K562 (cell line): Measurements from ENCODE around the gene KCNK2. TPM values are rescaled to one million over a fixed set of nuclear protein-coding genes. Genes with fewer than 3 reads are reported as not detected.

Experiments used
- ATAC-seq: fragments of 200-7000 bp; cut with Tn5 transposase; 3 replicates; pipeline ENCODE4 v1.9.1; 2020; ENCODE audit warnings: moderate library complexity
- BruUV-seq: library from RNA; stranded (reverse); fragments of 400-500 nt; replicated peaks from 2 replicates; lab custom pipeline; 2021; lab: Mats Ljungman, UMichigan
- CTCF ChIA-PET: fragments of 300-600 bp; formaldehyde crosslinking; extraction: SDS; loops from one replicate; lab custom pipeline; 2021; ENCODE audit warnings: low intra/inter-chr PET ratio; lab: Yijun Ruan, JAX
- POLR2A ChIA-PET: fragments of 300-600, 350-650 bp; sonication (Branson Sonifier 250); formaldehyde crosslinking; extraction: SDS; loops from one replicate; lab custom pipeline; 2021; ENCODE audit warnings: antibody characterized with exemption, inconsistent platforms; lab: Yijun Ruan, JAX
- DNase-seq, 4 experiments: peaks; one replicate each; pipeline versions ENCODE4 v3.0.0 to v3.0.0-alpha.2; 2011 to 2018; ENCODE audit warnings: low spot score in 3 of 4, mixed read lengths in 3 of 4; ENCODE audit errors: extremely low read depth in 1 of 4
- FAIRE-seq: peaks from 2 replicates; lab custom pipeline; 2011; peaks lifted over from hg19 to GRCh38; lab: Jason Lieb, UNC
- H2AFZ ChIP-seq: 2 replicates; pipeline ENCODE4 v1.6.0; 2011; ENCODE audit warnings: low read depth, low read length, control low read depth, inconsistent platforms
- H3K27ac ChIP-seq: fragments of 200-600 bp; 3 replicates; pipeline ENCODE4 v1.8.0; 2011; ENCODE audit warnings: low read depth, mild to moderate bottlenecking, control low read depth, inconsistent platforms, low read length, moderate library complexity, mixed read lengths; ENCODE audit errors: extremely low read depth
- H3K27me3 ChIP-seq, 2 experiments: fragments of 300-600 bp in 1 of 2; 2 replicates in 1 of 2; 3 replicates in 1 of 2; pipeline versions ENCODE4 v1.6.0 to v1.8.0; 2011; ENCODE audit warnings: inconsistent platforms in 2 of 2, low read length in 2 of 2, mild to moderate bottlenecking in 1 of 2, mixed read lengths in 1 of 2, moderate library complexity in 1 of 2; ENCODE audit not compliant: control insufficient read depth in 2 of 2, insufficient read depth in 2 of 2
- H3K36me3 ChIP-seq: fragments of 300-600 bp; 3 replicates; pipeline ENCODE4 v1.8.0; 2011; ENCODE audit warnings: mild to moderate bottlenecking, low read length, inconsistent platforms; ENCODE audit not compliant: control insufficient read depth, insufficient read depth
- H3K4me1 ChIP-seq, 2 experiments: fragments of 200-600 bp in 1 of 2; replicated peaks in 1 of 2; 2 replicates in 1 of 2; 3 replicates in 1 of 2; pipeline versions ENCODE4 v1.5.1 to v1.8.0; 2011; ENCODE audit warnings: inconsistent platforms in 2 of 2, low read length in 2 of 2, mild to moderate bottlenecking in 1 of 2, mixed read lengths in 1 of 2, moderate library complexity in 1 of 2; ENCODE audit not compliant: control insufficient read depth in 2 of 2, insufficient read depth in 2 of 2
- H3K4me2 ChIP-seq: 2 replicates; pipeline ENCODE4 v1.6.1; 2011; ENCODE audit warnings: low read length, control low read depth, inconsistent platforms, mixed read lengths; ENCODE audit not compliant: insufficient read depth
- H3K4me3 ChIP-seq: fragments of 200-600 bp; sonication (generic), shearing (Covaris generic); 2 replicates; pipeline ENCODE4 v1.5.1; 2016; ENCODE audit warnings: control low read depth, inconsistent platforms
- H3K79me2 ChIP-seq: fragments of 200-600 bp; 3 replicates; pipeline ENCODE4 v1.8.0; 2011; ENCODE audit warnings: low read length, inconsistent platforms; ENCODE audit not compliant: control insufficient read depth, insufficient read depth
- H3K9ac ChIP-seq, 2 experiments: 2 replicates each; pipeline versions ENCODE4 v1.6.0 to v1.6.1; 2011; ENCODE audit warnings: low read depth in 2 of 2, low read length in 2 of 2, control low read depth in 1 of 2, inconsistent platforms in 1 of 2, mild to moderate bottlenecking in 1 of 2, mixed read lengths in 1 of 2; ENCODE audit not compliant: insufficient read depth in 1 of 2
- H3K9me1 ChIP-seq: one replicate; pipeline ENCODE4 v1.6.0; 2011; ENCODE audit warnings: inconsistent platforms, mild to moderate bottlenecking, low read length, moderate library complexity; ENCODE audit not compliant: control insufficient read depth, insufficient read depth
- H3K9me3 ChIP-seq: replicated peaks from 2 replicates; pipeline ENCODE4 v1.5.1; 2011; ENCODE audit warnings: low read depth, low read length, inconsistent platforms; ENCODE audit not compliant: control insufficient read depth, insufficient read depth
- H4K20me1 ChIP-seq: replicated peaks from 2 replicates; pipeline ENCODE4 v1.6.1; 2011; ENCODE audit warnings: low read length, inconsistent platforms, mixed read lengths; ENCODE audit not compliant: control insufficient read depth, insufficient read depth
- BRD9 ChIP-seq: fragments of 450-650 bp; IDR thresholded peaks from 2 replicates; pipeline ENCODE4 v1.6.1; 2018; ENCODE audit warnings: low read depth; ENCODE audit not compliant: partially characterized antibody
- CBX8 ChIP-seq: fragments of 200-600 bp; sonication (generic); IDR thresholded peaks from 2 replicates; pipeline ENCODE4 v1.6.1; 2012; ENCODE audit warnings: borderline replicate concordance, mixed run types, low read depth, mild to moderate bottlenecking, moderate library complexity, mixed read lengths, low read length, control low read depth, inconsistent platforms; ENCODE audit not compliant: poor library complexity, severe bottlenecking; ENCODE audit errors: extremely low read depth
- CTBP1 ChIP-seq: fragments of 450-650 bp; IDR thresholded peaks from 2 replicates; pipeline ENCODE4 v1.6.1; 2016; ENCODE audit warnings: borderline replicate concordance
- ESRRA ChIP-seq: fragments of 450-650 bp; IDR thresholded peaks from 2 replicates; pipeline ENCODE4 v1.6.1; 2014; ENCODE audit warnings: low read depth, mild to moderate bottlenecking, moderate library complexity, borderline replicate concordance
- GTF2A2 ChIP-seq: IDR thresholded peaks from 2 replicates; pipeline ENCODE4 v1.6.1; 2016; ENCODE audit warnings: mild to moderate bottlenecking, missing genetic modification characterization, missing compliant biosample characterization
- KAT7 ChIP-seq: sonication (generic); formaldehyde crosslinking; IDR thresholded peaks from 2 replicates; pipeline ENCODE4 v1.8.0; 2022; ENCODE audit warnings: missing genetic modification reagents, mild to moderate bottlenecking, borderline replicate concordance
- KLF1 ChIP-seq: fragments of 450-650 bp; IDR thresholded peaks from 2 replicates; pipeline ENCODE4 v1.6.1; 2016; ENCODE audit warnings: missing genetic modification characterization, missing compliant biosample characterization
- L3MBTL2 ChIP-seq: fragments of 450-650 bp; IDR thresholded peaks from 2 replicates; pipeline ENCODE4 v1.6.1; 2016; ENCODE audit warnings: mild to moderate bottlenecking, moderate library complexity
- NR2C2 ChIP-seq, 2 experiments: fragments of 200-800 bp in 1 of 2; sonication (Bioruptor generic) in 1 of 2; sonication (generic) in 1 of 2; formaldehyde crosslinking in 1 of 2; IDR thresholded peaks; 2 replicates each; pipeline versions ENCODE4 v1.6.1 to v1.8.0; 2016 to 2022; ENCODE audit warnings: mild to moderate bottlenecking in 1 of 2, missing compliant biosample characterization in 1 of 2, missing genetic modification characterization in 1 of 2, missing genetic modification reagents in 1 of 2
- PHF8 ChIP-seq: fragments of 200-600 bp; sonication (generic); IDR thresholded peaks from 2 replicates; pipeline ENCODE4 v1.6.1; 2012; ENCODE audit warnings: mixed run types, mild to moderate bottlenecking, inconsistent platforms, low read length, moderate library complexity, borderline replicate concordance
- SUPT5H ChIP-seq: fragments of 450-650 bp; IDR thresholded peaks from 2 replicates; pipeline ENCODE4 v1.6.1; 2016
- TSC22D4 ChIP-seq: fragments of 450-650 bp; IDR thresholded peaks from 2 replicates; pipeline ENCODE4 v1.6.1; 2016; ENCODE audit warnings: missing genetic modification characterization, missing biosample characterization, control low read depth
- ZFP30 ChIP-seq: fragments of 250-450 bp; sonication (Bioruptor Pico); IDR thresholded peaks from 2 replicates; pipeline ENCODE4 v1.8.0; 2022; ENCODE audit warnings: moderate library complexity, mild to moderate bottlenecking, inconsistent platforms, borderline replicate concordance
- ZNF175 ChIP-seq: fragments of 200-800 bp; sonication (Bioruptor generic); IDR thresholded peaks from 2 replicates; pipeline ENCODE4 v1.6.1; 2016; ENCODE audit warnings: low read depth, mild to moderate bottlenecking, missing genetic modification characterization, missing compliant biosample characterization
- ZNF699 ChIP-seq: fragments of 250-450 bp; sonication (Bioruptor Pico); IDR thresholded peaks from 2 replicates; pipeline ENCODE4 v1.8.0; 2021; ENCODE audit warnings: mild to moderate bottlenecking, moderate library complexity; ENCODE audit not compliant: insufficient replicate concordance
- ZNF764 ChIP-seq: fragments of 250-450 bp; sonication (Bioruptor Pico); IDR thresholded peaks from 2 replicates; pipeline ENCODE4 v1.4.0; 2020; ENCODE audit warnings: low read depth, mild to moderate bottlenecking, moderate library complexity
- ZNF79 ChIP-seq: fragments of 250-450 bp; sonication (Bioruptor Pico); IDR thresholded peaks from 2 replicates; pipeline ENCODE4 v1.4.0; 2020; ENCODE audit warnings: low read depth, mild to moderate bottlenecking, moderate library complexity
- WGBS: fragments of 100-300 bp; shearing (Covaris generic); methylation state at CpG from one replicate; pipeline ENCODE4 v1.1.6; 2016; ENCODE audit warnings: low coverage, mixed read lengths; ENCODE audit not compliant: insufficient coverage; ENCODE audit errors: missing lambda C conversion rate; 5-methylcytosine and 5-hydroxymethylcytosine counted together
- in situ Hi-C: fragments of 300-500 bp; cut with MboI; formaldehyde crosslinking; loops from 4 replicates; pipeline ENCODE4 v1.15.0; 2018; ENCODE audit warnings: inconsistent platforms, mixed read lengths
- intact Hi-C: fragments of 100-400 bp; cut with micrococcal nuclease; formaldehyde crosslinking; loops from 2 replicates; pipeline ENCODE4 v1.14.2; 2022
- polyA plus RNA-seq, 8 experiments: library from polyadenylated mRNA; depleted of rRNA in 4 of 8; stranded (reverse) in 5 of 8; unstranded in 3 of 8; fragments of >200 nt; fragmentation: Nextera tagmentation in 2 of 8; fragmentation: Illumina TruSeq in 1 of 8; extraction: Ambion mirVana in 2 of 8; extraction: Trizol in 1 of 8; gene quantifications; 2 replicates each; pipeline versions ENCODE4 v1.2.1 to v1.2.3, GENCODE V29; 2011 to 2014; ENCODE audit warnings: inconsistent platforms in 1 of 8, missing spikeins in 1 of 8
- total RNA-seq, 7 experiments: library from RNA; depleted of rRNA in 6 of 7; stranded (reverse); fragments of >200 nt in 6 of 7; fragmentation: Illumina TruSeq in 2 of 7; extraction: Trizol in 2 of 7; gene quantifications; 2 replicates each; pipeline versions ENCODE4 v1.2.1 to v1.2.3, GENCODE V29; 2011 to 2021; ENCODE audit warnings: low replicate concordance in 1 of 7
- TF ChIP-seq, protein P1 (sequence below): IDR thresholded peaks from 2 replicates; pipeline ENCODE4 v1.6.1; 2011; ENCODE audit not compliant: insufficient read length; ENCODE audit errors: extremely low read depth

KCNK2 gene
- total and polyA plus RNA-seq, 9 of the 15 experiments (the other 6 are each of a cell fraction or from before 2014, with no cell fraction given): 0.04 to 0.13 (median 0.05) TPM; not detected in 3

DNA sequence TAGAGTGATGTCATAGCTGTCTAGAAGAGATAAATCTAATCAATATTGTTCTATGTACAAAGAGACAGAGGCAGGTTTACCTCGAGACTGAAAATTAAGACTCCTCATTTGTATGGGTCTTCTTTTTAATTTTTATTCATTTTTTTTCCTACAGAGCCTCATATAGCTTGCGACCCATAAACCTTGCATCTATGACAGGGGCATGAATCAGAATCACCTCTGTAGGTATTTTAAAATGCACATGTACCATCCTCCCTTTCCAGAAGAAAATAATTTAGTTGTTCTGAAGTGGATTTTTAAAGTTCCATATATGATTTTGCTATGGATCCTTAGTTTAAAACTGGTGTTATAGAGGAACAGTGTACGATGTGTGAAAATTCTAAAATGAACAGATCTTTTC, 64.5 kb downstream of the KCNK2 start:
- Histone ChIP-seq H3K9me3 (no peaks in the 10 kb centered on the region), H3K4me1 (no peaks in the 10 kb centered on the region), H3K27ac (no peak overlapping the region), H4K20me1 (no peaks in the 10 kb centered on the region), H3K36me3 (no peaks in the 10 kb centered on the region), H3K4me3 (no peak overlapping the region), H3K79me2 (no peaks in the 10 kb centered on the region), H3K27me3 (no peaks in the 10 kb centered on the region), H3K4me2 (no peak overlapping the region), H2AFZ (no peak overlapping the region), H3K9ac (no peak overlapping the region), H3K9me1 (no peaks in the 10 kb centered on the region)
- no TSS peak for BruUV-seq
- no peak for FAIRE-seq
- in situ Hi-C loops: no loop called here
- intact Hi-C loops: loop anchor here (10.0 kb wide), 2 partner anchors 342 to 368 kb away; no protein-coding TSS in a partner anchor
- ChIA-PET CTCF (interaction anchor here (0.6 kb wide), 1 partner anchor 22 kb away, joined by 3 read pairs; no protein-coding TSS in a partner anchor), POLR2A (no interaction called here)
- 0% methylated on average over 3 of the region's 3 CpGs for WGBS
- ATAC-seq: no peak
- TF ChIP-seq PHF8: no peak
- TF ChIP-seq ZNF699 (CRISPR knock-in tag): no peak
- TF ChIP-seq KLF1: no peak
- no peak for TF ChIP-seq ZFP30 (CRISPR knock-in tag)
- TF ChIP-seq SUPT5H: no peak
- no peak for TF ChIP-seq CTBP1
- TF ChIP-seq ZNF79 (CRISPR knock-in tag): no peak
- TF ChIP-seq, protein P1, sequence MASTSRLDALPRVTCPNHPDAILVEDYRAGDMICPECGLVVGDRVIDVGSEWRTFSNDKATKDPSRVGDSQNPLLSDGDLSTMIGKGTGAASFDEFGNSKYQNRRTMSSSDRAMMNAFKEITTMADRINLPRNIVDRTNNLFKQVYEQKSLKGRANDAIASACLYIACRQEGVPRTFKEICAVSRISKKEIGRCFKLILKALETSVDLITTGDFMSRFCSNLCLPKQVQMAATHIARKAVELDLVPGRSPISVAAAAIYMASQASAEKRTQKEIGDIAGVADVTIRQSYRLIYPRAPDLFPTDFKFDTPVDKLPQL: no peak
- no peak for TF ChIP-seq BRD9
- no peak for TF ChIP-seq KAT7
- no peak for TF ChIP-seq ZNF764
- TF ChIP-seq NR2C2 (CRISPR knock-in tag; IDR thresholded peaks at IDR 0.05): no peak
- TF ChIP-seq NR2C2 (tag; IDR thresholded peaks at IDR 0.05): no peak
- no peak for TF ChIP-seq TSC22D4 (tag)
- no peak for TF ChIP-seq L3MBTL2
- TF ChIP-seq ESRRA: no peak
- TF ChIP-seq GTF2A2 (tag): no peak
- TF ChIP-seq CBX8: no peak
- no peak for TF ChIP-seq ZNF175
- no peak for DNase-seq
